Islet of Langerhans (tissue), 1 donor: Measurements from ENCODE around the gene PMPCB.
"Not testable (repeated sequence)": the region's sequence is repeated elsewhere in the genome, so short reads cannot be mapped to it uniquely, and the experiment has no call there.

Experiments
- FAIRE-seq: peaks from one replicate; lab custom pipeline; 2011; peaks lifted over from hg19 to GRCh38; lab: Jason Lieb, UNC

The PMPCB gene, protein sequence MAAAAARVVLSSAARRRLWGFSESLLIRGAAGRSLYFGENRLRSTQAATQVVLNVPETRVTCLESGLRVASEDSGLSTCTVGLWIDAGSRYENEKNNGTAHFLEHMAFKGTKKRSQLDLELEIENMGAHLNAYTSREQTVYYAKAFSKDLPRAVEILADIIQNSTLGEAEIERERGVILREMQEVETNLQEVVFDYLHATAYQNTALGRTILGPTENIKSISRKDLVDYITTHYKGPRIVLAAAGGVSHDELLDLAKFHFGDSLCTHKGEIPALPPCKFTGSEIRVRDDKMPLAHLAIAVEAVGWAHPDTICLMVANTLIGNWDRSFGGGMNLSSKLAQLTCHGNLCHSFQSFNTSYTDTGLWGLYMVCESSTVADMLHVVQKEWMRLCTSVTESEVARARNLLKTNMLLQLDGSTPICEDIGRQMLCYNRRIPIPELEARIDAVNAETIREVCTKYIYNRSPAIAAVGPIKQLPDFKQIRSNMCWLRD

DNA sequence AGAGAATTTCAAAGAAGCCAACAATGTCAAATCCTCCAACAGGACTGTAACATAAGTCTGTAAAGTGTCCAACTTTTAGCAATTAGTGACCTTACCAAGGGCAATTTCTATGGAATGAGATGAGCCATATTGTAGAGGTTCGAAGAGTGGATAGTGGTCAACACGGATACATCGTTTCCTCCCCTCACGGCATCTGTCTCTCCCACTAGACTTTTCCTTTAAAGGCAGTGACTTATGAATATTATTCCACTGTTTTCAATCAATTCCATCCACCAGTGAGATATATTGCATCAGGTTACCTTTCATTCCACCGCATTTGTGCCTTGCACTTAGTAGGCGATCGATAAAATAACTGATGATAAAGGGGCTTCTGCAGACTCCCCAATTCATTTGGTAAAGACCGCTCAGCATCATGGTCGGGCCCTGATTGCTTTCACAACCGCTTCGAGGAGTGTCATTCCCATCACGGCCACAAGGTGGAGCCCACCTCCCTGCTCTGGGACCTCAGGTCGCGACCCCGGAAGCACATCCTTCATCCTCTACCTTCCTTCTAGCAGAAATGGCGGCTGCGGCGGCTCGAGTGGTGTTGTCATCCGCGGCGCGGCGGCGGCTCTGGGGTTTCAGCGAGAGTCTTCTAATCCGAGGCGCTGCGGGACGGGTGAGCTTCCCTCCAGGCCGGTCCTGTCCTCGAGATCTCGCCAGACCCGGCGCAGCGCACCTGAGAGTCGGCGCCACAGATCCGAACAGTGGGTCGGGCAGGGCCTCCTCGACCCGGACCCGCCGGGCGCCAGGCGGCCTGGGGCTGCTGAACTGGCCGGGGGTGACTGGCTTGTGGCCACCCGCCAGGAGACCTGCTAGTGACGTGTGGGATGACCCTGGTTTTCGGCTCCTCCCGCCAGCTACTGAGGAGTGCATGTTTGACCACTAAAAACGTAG is at the start of gene PMPCB:
PMPCB (plus strand) TSS at position 535 of the 936 bp plus-strand sequence; CDS start at position 560, 25 bp downstream.
- FAIRE-seq, result no peak

DNA sequence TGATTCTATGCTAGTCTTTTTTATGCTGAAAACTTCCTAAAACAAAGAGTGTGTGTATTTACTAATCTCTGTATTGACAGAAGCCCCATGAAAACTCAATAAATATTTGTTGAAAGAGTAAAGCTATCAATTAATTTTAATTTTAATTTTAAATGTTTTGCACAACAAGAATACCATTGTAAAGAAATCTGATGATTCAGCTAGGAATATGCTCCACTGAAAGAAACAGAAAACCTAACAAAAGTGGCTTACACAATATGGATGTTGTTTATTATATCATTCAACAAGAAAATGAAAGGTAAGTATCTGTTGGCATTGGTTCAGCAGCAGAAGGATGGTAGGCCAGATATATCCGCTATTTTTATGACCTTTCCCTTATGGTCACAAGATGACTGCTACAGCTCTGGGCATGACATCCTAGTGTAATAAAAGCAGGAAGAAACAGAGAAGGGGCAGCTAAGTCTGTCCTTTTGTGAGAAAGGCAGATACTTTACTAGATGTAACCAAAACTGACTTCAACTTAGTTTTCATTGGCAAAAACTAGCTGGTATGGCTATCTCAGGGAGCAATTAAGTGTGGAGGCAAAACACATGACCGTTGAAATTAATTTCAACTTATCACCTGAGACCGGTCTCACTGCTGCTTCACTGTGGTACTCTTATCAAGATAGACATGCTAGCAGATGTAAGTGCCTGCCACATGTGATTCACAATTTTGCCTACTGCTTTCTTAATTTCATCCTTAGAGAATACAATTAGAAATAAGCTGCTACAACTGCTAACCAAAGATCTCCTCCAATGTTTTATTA is 43.3 kb upstream of the PMPCB start:
- not testable (repeated sequence) for FAIRE-seq

- not testable (repeated sequence) for FAIRE-seq
These were observed 33.2 kb upstream of the PMPCB start for GRCh38 chr7:103264054-103264453.

DNA sequence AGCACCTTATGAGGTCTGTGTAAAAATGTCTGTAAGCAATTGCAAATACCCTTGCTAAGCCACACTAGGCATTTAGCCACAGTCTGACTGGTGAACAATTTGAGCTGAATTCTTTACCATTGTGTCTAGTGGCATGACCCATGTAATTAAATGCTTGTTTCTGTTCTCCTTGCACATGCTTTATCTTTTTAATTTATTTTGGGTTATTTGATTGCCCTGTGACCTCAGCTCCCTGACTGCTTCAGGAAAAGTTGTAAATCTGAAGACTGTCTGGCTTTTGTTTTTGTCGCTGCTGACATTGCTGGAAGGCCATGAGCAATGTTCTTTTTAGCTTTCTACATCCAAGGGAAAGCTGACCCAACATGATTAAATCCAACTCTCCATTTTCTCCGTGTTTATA is 31.0 kb upstream of the PMPCB start:
- FAIRE-seq, result not testable (repeated sequence)

DNA sequence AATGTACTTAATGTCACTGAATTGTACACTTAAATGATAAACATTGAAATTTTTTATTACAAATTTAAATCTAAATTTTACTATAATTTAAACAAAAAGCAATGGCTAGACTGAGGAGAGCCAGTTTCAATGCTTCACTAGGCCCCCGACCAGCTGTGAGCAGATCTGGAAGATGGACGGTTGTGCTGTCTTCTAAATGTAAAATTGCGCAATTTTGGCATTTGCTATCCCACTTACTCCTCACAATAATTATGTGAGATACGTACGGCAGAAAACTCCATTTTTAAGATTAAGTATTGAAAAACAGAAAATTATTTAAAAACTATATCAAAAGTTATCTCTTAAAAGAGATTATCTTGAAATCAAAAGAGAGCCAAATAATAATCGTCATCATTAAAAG is 23.9 kb upstream of the PMPCB start:
- FAIRE-seq, result not testable (repeated sequence)

GRCh38 chr7:103274867-103275266 is 22.4 kb upstream of the PMPCB start:
- FAIRE-seq, result not testable (repeated sequence)

- FAIRE-seq, result not testable (repeated sequence)
These were observed 19.0 kb upstream of the PMPCB start for GRCh38 chr7:103278195-103278594.

DNA sequence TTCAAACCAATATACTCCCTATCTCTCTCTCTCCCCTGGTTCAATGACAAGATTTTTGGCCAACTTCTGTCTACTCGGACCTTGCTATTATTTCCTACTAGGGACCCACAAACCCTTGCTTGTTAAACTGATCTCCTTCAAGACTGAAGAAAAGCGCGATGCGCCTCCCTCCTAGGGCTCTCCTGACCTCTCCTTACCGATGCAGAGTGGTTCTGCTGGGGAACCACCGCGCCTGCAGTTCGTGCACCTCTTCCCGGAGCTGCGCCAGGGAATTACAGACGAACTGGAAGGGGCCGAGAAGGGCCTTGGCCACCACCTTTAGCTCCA is 17.6 kb upstream of the PMPCB start:
- not testable (repeated sequence) for FAIRE-seq

DNA sequence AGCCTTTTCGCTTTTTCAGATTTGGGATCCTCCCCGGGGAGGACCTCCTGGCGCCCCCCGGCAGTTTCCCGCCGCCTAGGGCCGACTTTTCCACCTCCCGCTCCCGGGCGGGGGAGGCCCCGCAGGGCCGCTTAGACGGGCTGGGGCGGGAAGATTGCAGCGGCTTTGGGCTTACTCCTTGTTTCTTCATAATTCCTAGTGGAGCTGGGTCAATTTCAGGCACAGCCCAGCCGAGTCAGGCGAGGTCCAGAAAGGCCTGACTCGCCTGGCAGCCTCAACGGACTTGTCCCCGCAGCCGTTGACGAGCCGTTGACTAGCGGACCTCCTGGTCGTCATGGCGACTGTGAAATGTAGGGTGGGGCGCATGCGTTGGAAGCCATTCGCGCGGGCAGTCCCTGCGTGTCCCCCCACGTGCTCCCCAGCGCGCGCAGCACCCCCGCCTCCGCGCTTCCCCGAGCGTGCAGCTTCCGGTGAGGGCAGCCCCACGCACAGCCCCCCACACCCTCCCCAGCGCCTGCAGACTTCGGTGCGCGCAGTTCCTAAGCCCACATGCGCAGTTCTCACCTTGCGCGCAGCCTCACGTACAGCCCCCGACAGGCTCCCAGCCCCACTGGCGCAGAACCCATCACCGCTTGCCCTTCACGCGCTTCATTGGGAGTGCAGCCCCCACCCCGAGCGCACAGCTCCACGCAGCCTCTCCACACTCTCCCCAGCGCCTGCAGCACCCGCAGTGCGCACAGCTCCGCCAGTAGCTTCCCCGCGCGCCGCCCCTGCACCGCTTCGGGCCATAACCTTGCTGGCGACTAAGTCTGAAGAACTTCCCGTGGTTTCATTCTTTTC is 17.1 kb upstream of the PMPCB start:
- not testable (repeated sequence) for FAIRE-seq

- not testable (repeated sequence) for FAIRE-seq
These were observed 16.5 kb upstream of the PMPCB start for GRCh38 chr7:103280803-103281155.

GRCh38 chr7:103282802-103283427 is 14.3 kb upstream of the PMPCB start:
- not testable (repeated sequence) for FAIRE-seq

GRCh38 chr7:103292122-103292521 is 5.1 kb upstream of the PMPCB start:
- no peak for FAIRE-seq

DNA sequence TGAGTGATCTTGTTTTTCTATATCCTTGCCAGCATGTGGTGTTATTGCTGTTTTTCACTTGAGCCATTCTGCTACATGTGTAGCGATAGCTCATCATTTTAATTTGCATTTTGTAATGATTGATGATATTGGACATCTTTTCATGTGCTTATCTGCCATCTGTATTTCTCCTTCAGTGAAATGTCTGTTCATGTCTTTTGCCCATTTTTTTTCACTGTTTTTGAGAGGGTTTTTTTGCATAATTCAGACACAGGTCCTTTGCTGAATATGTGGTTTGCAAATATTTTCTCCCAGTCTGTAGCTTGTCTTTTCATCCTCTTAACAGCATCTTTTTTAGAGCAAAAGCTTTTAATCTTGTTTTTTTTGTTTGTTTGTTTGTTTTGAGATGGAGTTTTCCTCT is 3.7 kb upstream of the PMPCB start:
- FAIRE-seq, result no peak

DNA sequence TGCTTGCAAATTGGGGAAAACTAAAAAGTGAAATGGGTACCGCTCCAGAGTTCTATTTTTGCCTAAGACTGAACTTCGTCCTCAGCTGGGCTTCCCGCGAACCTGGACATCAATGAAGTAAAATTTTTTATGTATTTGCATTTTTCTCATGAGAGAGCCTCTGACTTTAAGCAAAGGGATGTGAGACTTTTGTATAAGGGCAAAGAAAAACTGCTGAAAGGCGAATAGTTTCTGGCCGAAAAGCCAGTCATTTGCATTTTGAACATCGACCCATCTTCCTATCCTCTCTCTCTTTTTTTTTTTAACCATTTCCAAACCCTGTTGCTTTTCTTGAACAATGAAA is 573 bp downstream of the PMPCB start:
- FAIRE-seq, result no peak

DNA sequence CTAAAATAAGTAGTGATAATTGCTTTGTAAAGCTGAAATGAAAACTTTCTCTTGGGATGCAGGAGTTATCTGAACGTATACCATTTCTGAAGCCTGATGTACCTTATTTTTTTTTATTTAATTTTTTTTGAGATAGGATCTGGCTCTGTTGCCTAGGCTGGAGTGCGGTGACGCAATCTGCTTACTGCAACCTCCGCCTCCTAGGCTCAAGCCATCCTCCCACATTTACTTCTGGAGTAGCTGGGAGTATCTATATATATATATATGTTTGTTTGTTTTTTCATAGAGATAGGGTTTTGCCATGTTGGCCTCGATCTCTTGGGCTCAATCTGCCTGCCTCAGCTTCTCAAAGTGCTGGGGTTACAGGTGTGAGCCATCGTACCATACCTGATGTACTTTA is 2.4 kb downstream of the PMPCB start:
- FAIRE-seq, result no peak

DNA sequence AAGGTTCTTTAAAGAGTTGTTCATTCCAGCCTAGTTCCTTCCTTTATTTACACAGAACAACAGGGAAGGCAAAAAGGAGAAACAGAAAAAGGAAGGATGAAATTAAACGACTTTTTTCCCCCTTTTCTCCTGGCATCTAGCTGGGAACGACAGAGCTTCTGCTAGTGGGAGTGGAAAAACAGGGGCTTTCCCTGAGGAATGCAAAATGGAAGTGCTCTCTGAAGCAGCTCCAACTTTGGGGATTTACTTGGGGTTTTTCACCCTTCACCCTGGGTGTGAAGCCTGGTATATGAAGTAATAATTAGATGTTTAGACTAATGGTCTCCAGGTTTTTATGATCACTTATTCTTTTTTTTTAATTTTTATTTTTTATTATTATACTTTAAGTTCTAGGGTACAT is 4.2 kb downstream of the PMPCB start:
- no peak for FAIRE-seq

- FAIRE-seq, result peak; percentile 21
These were observed 10.4 kb downstream of the PMPCB start for GRCh38 chr7:103307503-103308231.

GRCh38 chr7:103314852-103315251 is 17.6 kb downstream of the PMPCB start:
- FAIRE-seq, result no peak

DNA sequence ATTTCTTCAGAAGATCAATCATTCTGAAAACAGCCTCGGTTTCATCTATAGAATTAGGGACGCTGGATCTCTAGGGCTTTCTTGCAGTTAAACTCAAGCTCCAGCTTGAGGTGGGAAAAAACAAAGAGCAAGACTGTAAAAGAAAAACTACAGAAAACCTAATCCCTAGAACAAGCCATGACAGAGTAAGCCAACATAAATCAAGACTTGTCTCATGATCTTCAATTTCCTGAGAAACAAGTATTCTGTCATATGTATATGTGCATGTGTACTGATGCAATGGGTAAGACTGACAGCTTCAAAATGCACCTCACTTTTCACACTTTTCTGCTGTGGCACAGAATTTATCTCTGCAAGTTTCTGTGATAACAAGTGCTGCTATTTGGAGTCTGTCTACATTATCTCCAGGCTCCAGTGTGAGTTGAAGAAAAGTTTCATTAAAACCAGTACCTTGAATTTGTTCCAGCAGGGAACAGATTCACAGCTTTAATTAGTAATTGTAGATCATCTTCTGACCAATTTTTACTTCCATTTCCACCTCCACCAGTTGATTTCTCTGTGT is 19.2 kb downstream of the PMPCB start:
- no peak for FAIRE-seq

DNA sequence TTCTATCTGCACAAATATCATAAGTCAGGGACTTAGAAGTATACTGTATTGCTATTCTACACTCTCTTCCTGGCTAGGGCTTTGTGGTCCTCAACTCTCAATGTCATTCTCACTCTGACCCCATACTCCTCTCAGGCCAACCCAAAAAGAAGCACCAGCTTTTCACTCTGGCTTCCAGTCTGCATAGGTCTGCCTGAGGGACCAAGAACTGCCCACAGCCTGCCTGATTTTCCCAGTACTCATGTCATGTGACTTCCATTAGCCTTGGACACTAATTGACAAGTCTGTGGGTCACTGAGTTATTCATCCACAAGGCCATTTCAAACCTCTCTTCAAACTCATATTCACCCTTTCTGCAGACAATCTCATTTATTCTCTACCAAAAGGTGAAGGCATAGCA is 19.8 kb downstream of the PMPCB start:
- FAIRE-seq, result no peak
